B cell (primary cell): Measurements from ENCODE around the gene TRIM29. TPM values are rescaled to one million over a fixed set of nuclear protein-coding genes. Genes with fewer than 3 reads are reported as not detected.
A peak's percentile ranks its signal among the peaks of the same experiment; 100 is the strongest.

Source experiments
- ATAC-seq: fragments of 200-7000 bp; cut with Tn5 transposase; one replicate; pipeline ENCODE4 v1.10.0; 2021; ENCODE audit warnings: low read depth, mild to moderate bottlenecking, moderate number of reproducible peaks, moderate library complexity
- CTCF ChIA-PET: fragments of 350-600 bp; sonication (Branson Sonifier 250); formaldehyde crosslinking; loops from one replicate; lab custom pipeline; 2021; ENCODE audit warnings: antibody characterized with exemption, inconsistent platforms; lab: Charles Lee
- POLR2A ChIA-PET: fragments of 350-600 bp; sonication (Branson Sonifier 250); formaldehyde crosslinking; loops from one replicate; lab custom pipeline; 2021; ENCODE audit warnings: antibody characterized with exemption; lab: Charles Lee
- DNase-seq: peaks from one replicate; pipeline ENCODE4 v3.0.0; 2013
- H2AFZ ChIP-seq: 2 replicates; pipeline ENCODE4 v1.6.1; 2012; ENCODE audit warnings: mild to moderate bottlenecking, low read depth, low read length; ENCODE audit not compliant: insufficient read depth, poor library complexity, severe bottlenecking
- H3K27ac ChIP-seq, 2 donors: 1 replicate in 1 of 2; 2 replicates in 1 of 2; pipeline ENCODE4 v1.5.1; 2012 to 2013; ENCODE audit warnings: low read length in 2 of 2, mild to moderate bottlenecking in 2 of 2, moderate library complexity in 1 of 2
- H3K27me3 ChIP-seq, 4 experiments: fragments of 200-600 bp in 1 of 4; sonication (generic) in 1 of 4; replicated peaks in 1 of 4; 1 replicate in 2 of 4; 2 replicates in 2 of 4; pipeline versions ENCODE4 v1.6.1 to v1.7.0; 2013 to 2016; ENCODE audit warnings: low read length in 3 of 4, mild to moderate bottlenecking in 2 of 4, mixed read lengths in 1 of 4, moderate library complexity in 1 of 4; ENCODE audit not compliant: insufficient read depth in 4 of 4, control insufficient read depth in 3 of 4; ENCODE audit errors: control extremely low read depth in 1 of 4
- H3K36me3 ChIP-seq, 2 experiments: replicated peaks in 1 of 2; 1 replicate in 1 of 2; 2 replicates in 1 of 2; pipeline versions ENCODE4 v1.6.1 to v1.7.1; 2013; ENCODE audit warnings: low read length in 1 of 2; ENCODE audit not compliant: insufficient read depth in 2 of 2, control insufficient read depth in 1 of 2; ENCODE audit errors: control extremely low read depth in 1 of 2, extremely low read depth in 1 of 2
- H3K4me1 ChIP-seq, 2 donors: fragments of 200-600 bp in 1 of 2; sonication (generic) in 1 of 2; 1 replicate in 1 of 2; 2 replicates in 1 of 2; pipeline versions ENCODE4 v1.5.1 to v1.6.1; 2013 to 2017; ENCODE audit warnings: low read length in 2 of 2; ENCODE audit not compliant: control insufficient read depth in 2 of 2, insufficient read depth in 2 of 2
- H3K4me2 ChIP-seq: replicated peaks from 2 replicates; pipeline ENCODE3; 2012; ENCODE audit warnings: mild to moderate bottlenecking, low read depth, low read length; ENCODE audit not compliant: poor library complexity, severe bottlenecking
- H3K4me3 ChIP-seq, 5 experiments: fragments of 200-600 bp in 1 of 5; sonication (generic) in 1 of 5; 1 replicate in 3 of 5; 2 replicates in 2 of 5; pipeline versions ENCODE4 v1.5.1 to v1.7.0; 2011 to 2016; ENCODE audit warnings: low read length in 4 of 5, mild to moderate bottlenecking in 4 of 5, low read depth in 2 of 5, control low read depth in 1 of 5, moderate library complexity in 1 of 5; ENCODE audit not compliant: insufficient read depth in 1 of 5; ENCODE audit errors: control extremely low read depth in 1 of 5, extremely low read depth in 1 of 5
- H3K79me2 ChIP-seq: fragments of 200-600 bp; sonication (generic); one replicate; pipeline ENCODE4 v1.6.0; 2016; ENCODE audit warnings: low read length; ENCODE audit not compliant: control insufficient read depth, insufficient read depth
- H3K9ac ChIP-seq: fragments of 200-600 bp; sonication (generic); 2 replicates; pipeline ENCODE4 v1.6.1; 2017; ENCODE audit warnings: mild to moderate bottlenecking, low read length, moderate library complexity
- H3K9me3 ChIP-seq, 3 donors: one replicate each; pipeline versions ENCODE4 v1.6.1 to v1.7.1; 2013; ENCODE audit warnings: low read length in 2 of 3; ENCODE audit not compliant: control insufficient read depth in 2 of 3, insufficient read depth in 1 of 3; ENCODE audit errors: control extremely low read depth in 1 of 3
- H4K20me1 ChIP-seq: 2 replicates; pipeline ENCODE4 v1.6.0; 2012; ENCODE audit warnings: mild to moderate bottlenecking, low read length; ENCODE audit not compliant: insufficient read depth, control insufficient read depth, poor library complexity, severe bottlenecking
- H3K27ac Mint-ChIP-seq: one replicate; pipeline ENCODE4 v1.8.0; 2021; ENCODE audit warnings: mixed read lengths
- H3K27me3 Mint-ChIP-seq: one replicate; pipeline ENCODE4 v1.8.0; 2021; ENCODE audit warnings: mixed read lengths
- H3K4me1 Mint-ChIP-seq: one replicate; pipeline ENCODE4 v1.8.0; 2021; ENCODE audit warnings: mixed read lengths
- H3K4me3 Mint-ChIP-seq: one replicate; pipeline ENCODE4 v1.8.0; 2021; ENCODE audit warnings: mixed read lengths
- H3K9me3 Mint-ChIP-seq: one replicate; pipeline ENCODE4 v1.8.0; 2022; ENCODE audit warnings: mixed read lengths; ENCODE audit not compliant: insufficient read depth
- CTCF ChIP-seq: fragments of 200-600 bp; IDR thresholded peaks from one replicate; pipeline ENCODE4 v1.8.0; 2022; ENCODE audit warnings: antibody characterized with exemption, mild to moderate bottlenecking
- EZH2 ChIP-seq: IDR thresholded peaks from 2 replicates; pipeline ENCODE4 v1.6.1; 2012; ENCODE audit warnings: borderline replicate concordance, low read depth, mild to moderate bottlenecking, moderate library complexity, low read length; ENCODE audit not compliant: insufficient read depth, poor library complexity, severe bottlenecking
- WGBS: methylation state at CpG from one replicate; pipeline ENCODE4 v1.1.5; 2013; ENCODE audit warnings: missing lambda C conversion rate; ENCODE audit not compliant: insufficient coverage; 5-methylcytosine and 5-hydroxymethylcytosine counted together
- intact Hi-C: fragments of 100-400 bp; cut with micrococcal nuclease; formaldehyde crosslinking; loops from one replicate; pipeline ENCODE4 v1.10.0; 2022
- polyA plus RNA-seq: library from polyadenylated mRNA; depleted of rRNA; stranded (reverse); fragments of >200 nt; gene quantifications from 2 replicates; pipeline ENCODE4 v1.2.3, GENCODE V29; 2012
- total RNA-seq, 2 donors: library from RNA; stranded (reverse); fragments of 120-200 nt in 1 of 2; gene quantifications; 1 replicate in 1 of 2; 2 replicates in 1 of 2; pipeline versions ENCODE4 v1.2.3 to v1.2.4, GENCODE V29; 2013 to 2022

Gene TRIM29
- total and polyA plus RNA-seq, 2 donors (not counting 1 experiment from before 2014, with no cell fraction given): not detected

GRCh38 chr11:120108154-120108784 is 29.6 kb downstream of the TRIM29 start:
- H3K27ac Mint-ChIP-seq: no peak overlapping the region
- DNase-seq (peak; percentile 62), ATAC-seq (peak; percentile 60)
- no peaks in the 10 kb centered on the region for H3K4me1 ChIP-seq
- H3K4me2 ChIP-seq: no peak overlapping the region
- H3K9me3 ChIP-seq: no peaks in the 10 kb centered on the region
- H3K4me1 Mint-ChIP-seq: no peaks in the 10 kb centered on the region
- no peak overlapping the region for H2AFZ ChIP-seq
- H3K4me3 Mint-ChIP-seq: no peak overlapping the region
- H3K79me2 ChIP-seq: no peaks in the 10 kb centered on the region
- H3K9me3 Mint-ChIP-seq: no peaks in the 10 kb centered on the region
- peaks cover 0 to 14% (median 0%) of the 10 kb centered on the region in 4 experiments for H3K27me3 ChIP-seq
- H3K36me3 ChIP-seq: no peaks in the 10 kb centered on the region
- POLR2A ChIA-PET: no interaction called here
- H3K27ac ChIP-seq: no peak overlapping the region
- no peak overlapping the region for H3K4me3 ChIP-seq
- H3K27me3 Mint-ChIP-seq: peaks cover 38% of the 10 kb centered on the region
- peak; percentile 93 for TF ChIP-seq CTCF
- TF ChIP-seq EZH2: no peak
- WGBS: 2% methylated on average over 5 of the region's 6 CpGs
- no peak overlapping the region for H3K9ac ChIP-seq
- CTCF ChIA-PET: interaction anchor here (0.7 to 5.5 kb wide), 18 partner anchors 10 to 752 kb away, joined by 3 to 41 read pairs (median 4); partner anchors contain the start of genes NECTIN1 and USP2
- H4K20me1 ChIP-seq: no peaks in the 10 kb centered on the region
- intact Hi-C loops: no loop called here

GRCh38 chr11:120107692-120108091 is 30.2 kb downstream of the TRIM29 start:
- no peak overlapping the region for H3K27ac ChIP-seq
- TF ChIP-seq CTCF (no peak), EZH2 (no peak)
- no peaks in the 10 kb centered on the region for H3K36me3 ChIP-seq
- Mint-ChIP-seq H3K9me3 (no peaks in the 10 kb centered on the region), H3K4me1 (no peaks in the 10 kb centered on the region), H3K27me3 (peaks cover 38% of the 10 kb centered on the region), H3K4me3 (no peak overlapping the region), H3K27ac (no peak overlapping the region)
- POLR2A ChIA-PET: no interaction called here
- intact Hi-C loops: no loop called here
- no peaks in the 10 kb centered on the region for H3K4me1 ChIP-seq
- no peak overlapping the region for H2AFZ ChIP-seq
- H3K4me3 ChIP-seq: no peak overlapping the region
- CTCF ChIA-PET: interaction anchor here (0.9 to 5.5 kb wide), 10 partner anchors 10 to 752 kb away, joined by 3 to 41 read pairs (median 6); no protein-coding TSS in a partner anchor
- no peaks in the 10 kb centered on the region for H3K79me2 ChIP-seq
- no peaks in the 10 kb centered on the region for H3K9me3 ChIP-seq
- H3K4me2 ChIP-seq: no peak overlapping the region
- 86% methylated on average over 5 of the region's 6 CpGs for WGBS
- no peak for DNase-seq
- ATAC-seq: no peak
- peaks cover 0 to 14% (median 0%) of the 10 kb centered on the region in 4 experiments for H3K27me3 ChIP-seq
- H4K20me1 ChIP-seq: no peaks in the 10 kb centered on the region
- H3K9ac ChIP-seq: no peak overlapping the region
